Measurements from ENCODE around the gene MKS1. TPM values are rescaled to one million over a fixed set of nuclear protein-coding genes. Genes with fewer than 3 reads are reported as not detected.

The MKS1 gene
- total and polyA plus RNA-seq, 10 of the 15 experiments (the other 5 are each of a cell fraction or from before 2014, with no cell fraction given): 5.7 to 21.4 (median 13.9) TPM

DNA sequence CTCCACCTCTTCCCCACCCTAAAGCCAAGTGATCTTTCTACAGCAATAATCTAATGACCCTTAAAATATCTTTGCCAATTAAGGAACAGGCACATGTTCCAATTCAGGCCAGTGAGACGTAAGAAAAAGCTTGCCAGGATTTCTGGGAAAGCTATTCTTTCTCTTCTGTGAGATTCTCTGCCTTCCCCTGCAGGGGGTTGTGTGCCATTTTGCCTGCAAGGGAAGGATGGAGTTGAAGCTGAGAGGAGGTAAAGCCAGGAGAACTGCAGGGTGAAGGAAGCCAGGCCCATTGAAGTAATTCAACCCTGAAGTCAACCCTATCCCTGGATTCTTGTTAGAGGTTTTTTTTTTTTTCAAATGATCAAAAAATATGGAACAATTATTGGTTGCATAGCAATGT, 10.3 kb upstream of the MKS1 start:
- Histone ChIP-seq H3K9me3 (replicated peaks; ENCODE audit: control insufficient read depth, insufficient read depth, low read length) (no peaks in the 10 kb centered on the region; the same call in 2 of the 3 replicates), H4K20me1 (ENCODE audit: control insufficient read depth, insufficient read depth) (no peaks in the 10 kb centered on the region), H3K4me2 (ENCODE audit: control insufficient read depth, insufficient read depth) (no peak overlapping the region), H3K9ac (ENCODE audit: control insufficient read depth, insufficient read depth, low read length) (no peak overlapping the region), H3K4me3 (no peak overlapping the region), H3K36me3 (ENCODE audit: control insufficient read depth in 2 of 2, insufficient read depth in 2 of 2, low read length in 1 of 2) (no peaks in the 10 kb centered on the region), H3K4me1 (ENCODE audit: control insufficient read depth, insufficient read depth, low read length) (peaks cover 21% of the 10 kb centered on the region), H3K27ac (ENCODE audit: control insufficient read depth, insufficient read depth) (no peak overlapping the region), H2AFZ (ENCODE audit: control insufficient read depth, low read depth, low read length) (no peak overlapping the region), H3K27me3 (replicated peaks in 1 of 2; ENCODE audit: control insufficient read depth in 2 of 2, insufficient read depth in 2 of 2, low read length in 1 of 2) (no peaks in the 10 kb centered on the region), H3K79me2 (ENCODE audit: control insufficient read depth, insufficient read depth, low read length) (no peaks in the 10 kb centered on the region)
- ATAC-seq (no peak), DNase-seq (ENCODE audit: low read depth, low spot score) (no peak), FAIRE-seq (no peak)
- BruUV-seq (replicated peaks): no TSS peak
- 0% methylated on average over 1 of the region's 1 CpG for WGBS (ENCODE audit: insufficient coverage, insufficient replicate concordance, low lambda C conversion rate, missing lambda C conversion rate)
- in situ Hi-C loops (cut with MboI): no loop called here
- ChIA-PET RAD21 (ENCODE audit: unreplicated experiment) (interaction anchor here (0.9 kb wide), 1 partner anchor 9 kb away, joined by 3 read pairs; the partner anchor contains the start of gene LPO), CTCF (interaction anchor here (0.8 to 7.0 kb wide), 3 partner anchors 10 to 28 kb away, joined by 3 to 78 read pairs (median 65); partner anchors contain the start of gene MKS1), POLR2A (interaction anchor here (0.6 to 4.0 kb wide), 2 partner anchors 9 to 111 kb away, joined by 4 to 25 read pairs; partner anchors contain the start of gene MKS1), SMC1A (ENCODE audit: uncharacterized antibody, unreplicated experiment) (interaction anchor here (0.6 to 4.2 kb wide), 3 partner anchors 9 to 31 kb away, joined by 3 to 26 read pairs (median 4); partner anchors contain the start of gene MKS1)
- TF ChIP-seq RUNX3 (IDR thresholded peaks at IDR 0.05; ENCODE audit: low read length) (no peak), MEF2A (IDR thresholded peaks at IDR 0.05; ENCODE audit: insufficient read depth, low read depth, low read length) (no peak), FOXM1 (IDR thresholded peaks at IDR 0.05; ENCODE audit: low read depth, low read length) (no peak), YBX1 (IDR thresholded peaks at IDR 0.05) (no peak), BRCA1 (IDR thresholded peaks at IDR 0.05; ENCODE audit: low read depth, low read length) (no peak), ZNF274 (IDR thresholded peaks at IDR 0.05; ENCODE audit: insufficient read depth, insufficient read length) (no peak), BCL11A (IDR thresholded peaks at IDR 0.05; ENCODE audit: low read depth, low read length) (no peak), CBX3 (IDR thresholded peaks at IDR 0.05; ENCODE audit: borderline replicate concordance, low read depth) (no peak), MEF2B (IDR thresholded peaks at IDR 0.05; ENCODE audit: partially characterized antibody, poor library complexity, severe bottlenecking) (no peak), SP1 (IDR thresholded peaks at IDR 0.05; ENCODE audit: low read depth, low read length) (no peak), POLR2A (IDR thresholded peaks at IDR 0.05; ENCODE audit: low read depth, low read length) (no peak), TCF12 (IDR thresholded peaks at IDR 0.05; ENCODE audit: low read depth, low read length) (no peak), SREBF1 (IDR thresholded peaks at IDR 0.05; ENCODE audit: low read length) (no peak), SMAD5 (IDR thresholded peaks at IDR 0.05; ENCODE audit: low read depth) (no peak), TCF3 (IDR thresholded peaks at IDR 0.05; ENCODE audit: borderline replicate concordance, insufficient read depth, low read depth, low read length) (no peak), BCLAF1 (IDR thresholded peaks at IDR 0.05) (no peak), JUND (IDR thresholded peaks at IDR 0.05; ENCODE audit: low read depth, low read length) (no peak), NR2C2 (IDR thresholded peaks at IDR 0.05; ENCODE audit: borderline replicate concordance, control insufficient read depth, insufficient read length, low read depth) (no peak)
- TF ChIP-seq, protein P1, sequence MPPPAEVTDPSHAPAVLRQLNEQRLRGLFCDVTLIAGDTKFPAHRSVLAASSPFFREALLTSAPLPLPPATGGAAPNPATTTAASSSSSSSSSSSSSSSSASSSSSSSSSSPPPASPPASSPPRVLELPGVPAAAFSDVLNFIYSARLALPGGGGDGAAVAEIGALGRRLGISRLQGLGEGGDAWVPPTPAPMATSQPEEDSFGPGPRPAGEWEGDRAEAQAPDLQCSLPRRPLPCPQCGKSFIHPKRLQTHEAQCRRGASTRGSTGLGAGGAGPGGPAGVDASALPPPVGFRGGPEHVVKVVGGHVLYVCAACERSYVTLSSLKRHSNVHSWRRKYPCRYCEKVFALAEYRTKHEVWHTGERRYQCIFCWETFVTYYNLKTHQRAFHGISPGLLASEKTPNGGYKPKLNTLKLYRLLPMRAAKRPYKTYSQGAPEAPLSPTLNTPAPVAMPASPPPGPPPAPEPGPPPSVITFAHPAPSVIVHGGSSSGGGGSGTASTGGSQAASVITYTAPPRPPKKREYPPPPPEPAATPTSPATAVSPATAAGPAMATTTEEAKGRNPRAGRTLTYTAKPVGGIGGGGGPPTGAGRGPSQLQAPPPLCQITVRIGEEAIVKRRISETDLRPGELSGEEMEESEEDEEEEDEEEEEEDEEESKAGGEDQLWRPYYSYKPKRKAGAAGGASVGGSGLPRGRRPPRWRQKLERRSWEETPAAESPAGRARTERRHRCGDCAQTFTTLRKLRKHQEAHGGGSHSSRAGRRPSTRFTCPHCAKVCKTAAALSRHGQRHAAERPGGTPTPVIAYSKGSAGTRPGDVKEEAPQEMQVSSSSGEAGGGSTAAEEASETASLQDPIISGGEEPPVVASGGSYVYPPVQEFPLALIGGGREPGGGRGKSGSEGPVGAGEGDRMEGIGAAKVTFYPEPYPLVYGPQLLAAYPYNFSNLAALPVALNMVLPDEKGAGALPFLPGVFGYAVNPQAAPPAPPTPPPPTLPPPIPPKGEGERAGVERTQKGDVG (CRISPR knock-in tag; IDR thresholded peaks at IDR 0.05): no peak
- intact Hi-C loops (cut with micrococcal nuclease; ENCODE audit: unreplicated experiment): no loop called here

Measured in GM12878 (cell line).